ENCODE data around the gene SRSF12.

DNA sequence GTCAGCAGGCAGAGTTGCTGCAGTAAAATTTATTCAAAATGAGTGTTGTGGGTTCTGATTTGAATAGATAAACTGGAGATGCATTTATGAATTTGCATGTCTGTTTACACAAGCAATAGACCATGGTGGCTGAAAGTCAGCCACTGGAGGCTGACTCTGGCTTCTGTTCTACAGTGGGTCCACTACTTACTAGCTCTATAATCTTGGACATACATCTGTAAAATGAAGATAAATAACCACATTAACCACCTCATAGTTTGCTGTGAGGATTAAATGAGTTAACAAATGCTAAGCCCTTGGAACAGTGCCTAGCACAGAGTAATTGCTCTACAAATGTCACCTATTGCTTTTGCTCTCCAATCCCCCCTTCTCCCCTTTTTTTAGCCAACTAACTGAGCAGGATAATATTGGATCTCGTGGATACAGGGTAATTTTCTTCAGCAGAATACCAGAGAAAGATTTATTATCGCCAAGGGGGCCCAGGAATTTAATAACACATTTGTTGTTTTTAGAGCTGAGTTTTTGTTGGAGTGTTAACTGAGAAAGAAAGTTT, 26.6 kb upstream of the SRSF12 start:
- TF ChIP-seq, protein P1, sequence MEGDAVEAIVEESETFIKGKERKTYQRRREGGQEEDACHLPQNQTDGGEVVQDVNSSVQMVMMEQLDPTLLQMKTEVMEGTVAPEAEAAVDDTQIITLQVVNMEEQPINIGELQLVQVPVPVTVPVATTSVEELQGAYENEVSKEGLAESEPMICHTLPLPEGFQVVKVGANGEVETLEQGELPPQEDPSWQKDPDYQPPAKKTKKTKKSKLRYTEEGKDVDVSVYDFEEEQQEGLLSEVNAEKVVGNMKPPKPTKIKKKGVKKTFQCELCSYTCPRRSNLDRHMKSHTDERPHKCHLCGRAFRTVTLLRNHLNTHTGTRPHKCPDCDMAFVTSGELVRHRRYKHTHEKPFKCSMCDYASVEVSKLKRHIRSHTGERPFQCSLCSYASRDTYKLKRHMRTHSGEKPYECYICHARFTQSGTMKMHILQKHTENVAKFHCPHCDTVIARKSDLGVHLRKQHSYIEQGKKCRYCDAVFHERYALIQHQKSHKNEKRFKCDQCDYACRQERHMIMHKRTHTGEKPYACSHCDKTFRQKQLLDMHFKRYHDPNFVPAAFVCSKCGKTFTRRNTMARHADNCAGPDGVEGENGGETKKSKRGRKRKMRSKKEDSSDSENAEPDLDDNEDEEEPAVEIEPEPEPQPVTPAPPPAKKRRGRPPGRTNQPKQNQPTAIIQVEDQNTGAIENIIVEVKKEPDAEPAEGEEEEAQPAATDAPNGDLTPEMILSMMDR (IDR thresholded peaks at IDR 0.05), result no peak
- no peak for TF ChIP-seq POLR2A (IDR thresholded peaks at IDR 0.05)

Data from testis (tissue), 2 donors.